ENCODE measurements around the gene UBE3B.
"Not testable (repeated sequence)": the region's sequence is repeated elsewhere in the genome, so short reads cannot be mapped to it uniquely, and the experiment has no call there.

Gene UBE3B

GRCh38 chr12:109449845-109450532 lies 27.4 kb upstream of the UBE3B start:
- no peak for DNase-seq

- no peak for DNase-seq
Measured at GRCh38 chr12:109450980-109451379, 26.5 kb upstream of the UBE3B start.

GRCh38 chr12:109451400-109451799 lies 26.0 kb upstream of the UBE3B start:
- no peak for DNase-seq

- no peak for DNase-seq
Measured at GRCh38 chr12:109452489-109452888, 24.9 kb upstream of the UBE3B start.

GRCh38 chr12:109455706-109456105 lies 21.7 kb upstream of the UBE3B start:
- DNase-seq = no peak

- DNase-seq = no peak
Measured at GRCh38 chr12:109458086-109458485, 19.3 kb upstream of the UBE3B start.

- DNase-seq = no peak
Measured at GRCh38 chr12:109458771-109459208, 18.6 kb upstream of the UBE3B start.

- no peak for DNase-seq
Measured at GRCh38 chr12:109459247-109459646, 18.2 kb upstream of the UBE3B start.

GRCh38 chr12:109460538-109460937 lies 16.9 kb upstream of the UBE3B start:
- no peak for DNase-seq

- no peak for DNase-seq
Measured at GRCh38 chr12:109461049-109461845, 16.2 kb upstream of the UBE3B start.

GRCh38 chr12:109461846-109462756 lies 15.3 kb upstream of the UBE3B start:
- no peak for DNase-seq

- DNase-seq = peak in 1 of 5 donors; percentile 6
Measured at GRCh38 chr12:109462868-109463692, 14.4 kb upstream of the UBE3B start.

GRCh38 chr12:109463756-109464155 lies 13.7 kb upstream of the UBE3B start:
- DNase-seq = no peak

GRCh38 chr12:109464642-109465351 lies 12.6 kb upstream of the UBE3B start:
- DNase-seq = no peak

- no peak for DNase-seq
Measured at GRCh38 chr12:109466305-109466704, 11.1 kb upstream of the UBE3B start.

- DNase-seq = no peak
Measured at GRCh38 chr12:109466821-109467220, 10.6 kb upstream of the UBE3B start.

- DNase-seq = no peak
Measured at GRCh38 chr12:109467978-109468676, 9.3 kb upstream of the UBE3B start.

- no peak for DNase-seq
Measured at GRCh38 chr12:109469517-109469916, 7.9 kb upstream of the UBE3B start.

GRCh38 chr12:109473006-109473405 lies 4.4 kb upstream of the UBE3B start:
- DNase-seq = no peak

- not testable (repeated sequence) for DNase-seq
Measured at GRCh38 chr12:109473526-109474270, 3.7 kb upstream of the UBE3B start.
